Measurements from ENCODE around the gene CRYGC.
"Not testable (repeated sequence)": the region's sequence is repeated elsewhere in the genome, so short reads cannot be mapped to it uniquely, and the experiment has no call there.

Gene CRYGC

DNA sequence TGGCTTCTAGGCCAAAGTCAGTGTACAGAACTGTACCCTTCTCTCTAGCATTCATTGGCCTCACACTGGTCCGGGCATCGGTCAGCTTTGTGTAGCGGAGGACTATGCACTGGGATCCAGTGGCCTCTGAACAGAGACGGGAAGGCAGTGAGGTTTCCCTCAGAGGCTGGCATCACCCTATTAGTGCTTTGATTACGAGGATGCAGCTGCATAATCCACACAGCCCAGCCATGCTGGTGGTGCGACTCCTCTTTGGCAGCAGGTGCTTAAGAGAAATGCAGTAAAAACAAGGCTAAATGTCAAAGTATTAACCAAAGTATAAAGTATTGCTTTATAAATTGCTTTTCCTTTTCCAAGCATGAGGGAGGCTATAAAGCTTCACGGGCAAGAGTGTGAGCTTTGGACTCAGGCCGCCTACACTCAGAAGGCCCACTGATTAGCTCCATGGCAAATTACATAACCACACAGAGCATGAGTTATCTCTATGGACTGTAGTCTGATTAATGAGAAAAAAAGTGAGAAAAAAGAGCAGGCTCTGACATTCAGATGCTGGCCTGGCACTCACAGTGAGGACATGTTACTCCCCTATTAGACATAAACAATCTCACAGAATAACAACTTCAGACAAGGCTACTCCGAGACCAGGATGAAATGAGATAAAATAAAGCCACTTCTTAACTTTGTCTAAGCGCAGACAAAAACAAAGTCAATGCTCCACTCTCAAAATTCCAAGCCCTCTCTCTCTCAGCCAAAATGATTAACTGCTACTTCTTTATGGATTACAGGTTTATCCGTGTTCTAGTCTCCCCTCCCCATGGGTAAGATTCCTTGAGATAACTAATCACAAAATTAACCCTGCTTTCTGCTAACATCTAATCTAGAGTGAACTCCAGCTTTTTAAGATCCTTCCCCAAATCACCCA, 6.4 kb upstream of the CRYGC start:
- DNase-seq: no peak

GRCh38 chr2:208134928-208135586, 5.4 kb upstream of the CRYGC start:
- DNase-seq: peak; percentile 37

DNA sequence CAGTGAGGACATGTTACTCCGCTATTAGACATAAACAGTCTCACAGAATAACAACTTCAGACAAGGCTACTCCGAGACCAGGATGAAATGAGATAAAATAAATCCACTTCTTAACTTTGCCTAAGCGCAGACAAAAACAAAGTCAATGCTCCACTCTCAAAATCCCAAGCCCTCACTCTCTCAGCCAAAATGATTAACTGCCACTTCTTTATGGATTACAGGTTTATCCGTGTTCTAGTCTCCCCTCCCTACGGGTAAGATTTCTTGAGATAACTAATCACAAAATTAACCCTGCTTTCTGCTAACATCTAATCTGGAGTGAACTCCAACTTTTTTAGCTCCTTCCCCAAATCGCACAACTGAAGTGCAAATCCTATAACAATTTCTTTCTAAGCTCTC, 1.1 kb upstream of the CRYGC start:
- no peak for DNase-seq

GRCh38 chr2:208128136-208128535, 1.5 kb downstream of the CRYGC start:
- no peak for DNase-seq

DNA sequence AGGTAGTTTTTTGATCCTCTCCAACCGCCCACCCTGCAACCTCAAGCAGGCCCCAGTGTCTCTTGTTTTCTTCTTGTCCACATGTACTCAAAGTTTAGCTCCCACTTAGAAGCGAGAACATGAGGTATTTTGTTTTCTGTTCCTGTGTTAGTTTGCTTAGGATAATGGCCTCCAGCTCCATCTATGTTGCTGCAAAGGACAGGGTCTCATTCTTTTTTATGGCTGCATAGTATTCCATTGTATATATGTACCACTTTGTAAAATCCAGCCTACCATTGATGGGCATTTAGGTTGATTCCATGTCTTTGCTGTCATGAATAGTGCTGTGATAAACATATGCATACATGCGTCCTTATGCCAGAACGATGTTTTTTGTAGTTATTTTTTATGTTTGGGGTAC, 2.5 kb downstream of the CRYGC start:
- DNase-seq: no peak

DNA sequence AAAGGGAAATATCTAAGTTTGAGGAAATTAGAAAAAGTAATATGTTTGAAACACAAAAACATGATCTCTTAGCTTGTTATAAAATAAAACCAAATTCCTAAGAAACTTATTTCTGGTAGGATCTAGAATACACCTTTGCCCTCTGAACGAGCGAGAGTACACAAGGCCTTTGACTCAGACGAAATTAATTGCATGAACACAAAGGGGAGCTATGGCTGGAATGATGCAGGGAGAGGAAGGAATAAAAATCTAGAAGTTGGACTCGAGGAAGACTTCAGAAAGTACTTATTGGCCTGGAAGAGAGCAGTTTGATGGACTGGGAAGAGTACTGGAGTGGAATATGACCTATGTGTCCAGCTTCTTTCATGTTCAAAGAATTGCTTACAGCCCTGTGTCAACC, 4.4 kb downstream of the CRYGC start:
- no peak for DNase-seq

DNA sequence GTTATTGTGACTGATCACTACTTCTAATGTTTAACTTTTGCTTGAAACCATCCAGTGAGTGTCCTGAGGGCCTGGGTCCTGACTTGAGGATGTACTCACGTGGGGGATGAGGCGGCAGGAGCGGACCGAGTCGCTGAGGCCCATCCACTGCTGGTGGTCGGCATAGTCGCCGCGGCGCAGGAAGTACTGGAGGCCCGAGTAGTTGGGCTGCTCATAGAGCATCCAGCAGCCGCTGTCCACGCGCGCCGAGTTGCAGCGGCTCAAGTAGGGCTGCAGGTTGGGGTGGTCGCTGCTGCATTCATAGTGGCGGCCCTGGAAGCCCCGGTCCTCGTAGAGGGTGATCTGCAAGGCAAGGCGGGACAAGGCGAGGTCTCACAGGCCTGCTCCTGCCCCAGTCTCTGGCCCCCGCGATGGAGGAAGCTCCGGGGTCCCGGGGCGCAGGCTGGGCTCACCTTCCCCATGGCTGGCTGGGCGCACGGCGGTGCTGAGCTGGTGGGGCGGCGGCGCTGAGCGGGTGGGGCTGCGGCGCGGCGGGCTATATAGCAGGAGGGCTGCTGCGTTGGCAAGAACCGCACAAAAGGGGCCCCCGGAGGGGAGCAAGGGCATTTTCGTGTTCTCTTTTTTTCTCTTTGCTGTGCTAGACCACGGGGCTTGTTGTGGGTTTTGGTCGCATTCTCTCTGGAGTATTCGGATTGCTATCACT, 5.5 kb downstream of the CRYGC start, which contains the start of gene CRYGD:
TSS of gene CRYGD (minus strand) at position 512 of the 703 bp plus-strand sequence. CDS start at position 461, 51 bp downstream.
- peak; percentile 55 for DNase-seq

- no peak for DNase-seq
Measured at GRCh38 chr2:208122248-208122647, 7.4 kb downstream of the CRYGC start.

DNA sequence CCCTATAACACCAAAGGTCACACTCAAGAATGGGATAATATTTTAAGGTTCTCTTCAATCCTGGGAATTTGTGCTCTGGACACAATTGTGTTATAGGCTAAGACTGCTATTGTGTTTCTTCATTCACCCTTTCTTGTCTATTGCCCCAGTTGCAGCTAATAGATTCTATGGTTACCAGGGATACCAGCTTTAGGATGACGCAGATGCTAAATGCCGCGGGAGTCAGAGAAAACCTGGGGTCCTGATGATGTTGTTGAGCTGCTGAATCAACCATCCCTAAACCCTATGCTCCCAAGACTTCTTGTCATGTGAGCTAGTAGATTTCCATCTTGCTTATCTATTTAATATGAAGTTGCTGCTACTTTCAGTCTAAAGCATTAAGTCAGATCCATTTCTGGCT, 10.7 kb downstream of the CRYGC start:
- no peak for DNase-seq

GRCh38 chr2:208117390-208117789, 12.2 kb downstream of the CRYGC start:
- DNase-seq: not testable (repeated sequence)

DNA sequence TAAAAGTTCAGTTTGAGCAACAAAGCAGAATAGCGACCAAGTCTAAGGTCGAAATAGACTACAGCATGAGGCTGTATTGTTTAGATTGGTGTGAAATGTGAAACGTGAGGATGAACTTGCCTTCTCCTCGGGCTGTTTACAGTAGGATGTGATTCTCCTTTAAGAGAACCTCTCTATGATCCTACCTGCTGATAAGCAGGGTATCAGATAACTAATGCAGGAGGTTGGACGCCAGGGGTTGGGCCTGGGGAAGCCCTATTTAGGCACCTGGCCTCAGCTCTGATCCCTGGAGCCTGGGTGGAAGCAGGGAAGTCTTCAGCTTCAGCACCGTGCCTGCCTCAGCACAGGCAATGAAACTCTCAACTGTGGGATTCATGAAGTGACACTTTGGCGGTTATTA, 16.7 kb downstream of the CRYGC start:
- no peak for DNase-seq

DNA sequence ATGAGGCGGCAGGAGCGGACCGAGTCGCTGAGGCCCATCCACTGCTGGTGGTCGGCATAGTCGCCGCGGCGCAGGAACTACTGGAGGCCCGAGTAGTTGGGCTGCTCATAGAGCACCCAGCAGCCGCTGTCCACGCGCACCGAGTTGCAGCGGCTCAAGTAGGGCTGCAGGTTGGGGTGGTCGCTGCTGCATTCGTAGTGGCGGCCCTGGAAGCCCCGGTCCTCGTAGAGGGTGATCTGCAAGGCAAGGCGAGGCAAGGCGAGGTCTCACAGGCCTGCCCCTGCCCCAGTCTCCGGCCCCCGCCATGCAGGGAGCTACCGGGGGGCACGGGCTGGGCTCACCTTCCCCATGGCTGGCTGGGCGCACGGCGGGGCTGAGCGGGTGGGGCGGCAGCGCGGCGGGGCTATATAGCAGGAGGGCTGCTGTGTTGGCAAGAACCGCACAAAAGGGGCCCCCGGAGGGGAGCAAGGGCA, 17.3 kb downstream of the CRYGC start:
- not testable (repeated sequence) for DNase-seq

DNA sequence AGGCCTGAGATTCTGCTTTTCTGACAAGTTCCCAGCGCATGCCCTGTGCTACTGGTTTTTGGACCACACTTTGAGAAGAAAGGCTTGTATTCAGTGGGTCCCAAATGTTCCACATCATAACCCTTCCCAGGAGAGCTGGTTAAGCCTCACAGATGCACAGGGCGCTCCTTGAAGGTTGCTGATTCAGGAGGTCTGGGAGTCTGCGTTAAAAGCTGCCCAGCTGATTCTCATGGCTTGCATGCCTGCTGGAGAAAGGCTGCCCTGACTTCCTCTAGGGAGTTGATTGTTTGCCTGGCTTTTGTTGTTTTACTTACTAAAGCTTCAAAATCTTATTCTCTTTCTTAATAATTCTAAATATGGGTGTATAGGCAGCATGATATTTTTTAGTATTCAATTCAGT, 26.0 kb downstream of the CRYGC start:
- no peak for DNase-seq

DNA sequence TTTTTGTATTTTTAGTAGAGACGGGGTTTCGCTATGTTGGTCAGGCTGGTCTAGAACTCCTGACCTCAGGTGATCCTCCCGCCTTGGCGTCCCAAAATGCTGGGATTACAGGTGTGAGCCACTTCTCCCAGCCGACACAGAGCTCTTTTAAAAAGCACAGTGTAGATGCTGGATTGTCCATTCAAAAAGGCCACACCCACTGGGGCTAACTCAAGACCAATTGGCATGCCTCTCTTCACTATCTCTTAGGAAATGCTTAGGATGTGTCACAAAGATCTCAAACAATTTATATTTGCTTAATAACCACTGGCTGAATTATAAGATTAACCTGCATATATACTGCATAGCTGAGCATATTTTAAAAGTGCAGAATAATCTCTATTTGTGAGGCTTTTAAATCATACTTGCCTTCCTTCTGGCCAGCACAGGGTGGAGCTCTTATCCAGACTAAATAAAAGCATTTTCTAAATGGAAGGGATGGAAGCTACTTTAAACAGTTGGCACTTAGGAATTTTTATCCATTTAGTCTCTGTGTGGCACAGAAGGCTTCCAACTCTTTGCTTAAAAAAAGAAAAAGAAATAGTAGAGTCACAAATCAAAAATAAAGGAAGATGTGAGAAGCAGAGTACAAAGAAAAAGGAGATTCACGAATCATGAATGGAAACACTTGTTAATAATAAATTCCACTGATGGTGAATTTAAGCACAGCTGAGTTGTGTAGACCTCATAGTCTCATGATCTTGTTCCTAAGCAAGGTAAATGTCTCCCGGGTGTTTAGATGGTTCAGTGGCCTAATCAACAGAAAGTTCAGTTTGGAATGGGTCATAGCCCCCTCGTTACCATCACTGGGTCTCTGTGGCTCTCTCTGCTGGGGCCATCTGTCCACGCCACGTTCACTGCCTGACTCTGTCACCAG, 27.7 kb downstream of the CRYGC start:
- peak; percentile 56 for DNase-seq

GRCh38 chr2:208099682-208100470, 29.8 kb downstream of the CRYGC start:
- peak; percentile 62 for DNase-seq

DNA sequence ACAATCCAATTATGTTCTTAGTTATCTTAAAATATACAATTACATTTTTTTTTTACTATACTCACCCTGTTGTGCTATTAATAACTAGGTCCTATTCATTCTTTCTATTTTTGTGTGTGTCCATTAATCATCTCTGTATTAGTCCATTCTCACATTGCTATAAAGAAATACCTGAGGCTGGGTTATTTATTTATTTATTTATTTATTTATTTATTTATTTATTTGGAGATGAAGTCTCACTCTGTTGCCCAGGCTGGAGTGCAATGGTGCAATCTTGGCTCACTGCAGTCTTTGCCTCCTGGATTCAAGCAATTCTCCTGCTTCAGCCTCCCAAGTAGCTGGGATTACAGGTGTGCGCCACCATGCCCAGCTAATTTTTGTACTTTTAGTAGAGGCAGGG, 30.9 kb downstream of the CRYGC start:
- not testable (repeated sequence) for DNase-seq

- no peak for DNase-seq
Measured at GRCh38 chr2:208098267-208098666, 31.4 kb downstream of the CRYGC start.

- DNase-seq: no peak
Measured at GRCh38 chr2:208097801-208098200, 31.8 kb downstream of the CRYGC start.

- DNase-seq: no peak
Measured at GRCh38 chr2:208097313-208097712, 32.3 kb downstream of the CRYGC start.

DNA sequence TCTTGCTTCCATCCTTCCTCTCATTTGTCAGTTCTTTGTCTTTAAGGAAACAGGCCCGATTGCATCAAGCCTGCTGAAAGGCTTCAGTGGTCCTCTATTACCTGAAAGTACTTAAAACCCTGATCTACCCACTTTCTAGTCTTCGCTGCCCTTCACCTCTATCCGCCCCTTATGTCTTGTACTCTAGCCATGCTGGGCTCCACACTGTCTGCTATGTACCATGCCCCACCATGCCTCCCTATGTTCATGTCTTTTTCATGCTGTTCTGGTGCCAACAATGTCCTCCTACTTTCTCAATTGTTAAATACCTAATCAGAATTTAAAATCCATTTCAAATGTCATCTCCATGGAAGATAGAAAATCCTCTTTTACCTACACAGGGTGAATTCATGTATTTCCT, 33.5 kb downstream of the CRYGC start:
- no peak for DNase-seq

DNA sequence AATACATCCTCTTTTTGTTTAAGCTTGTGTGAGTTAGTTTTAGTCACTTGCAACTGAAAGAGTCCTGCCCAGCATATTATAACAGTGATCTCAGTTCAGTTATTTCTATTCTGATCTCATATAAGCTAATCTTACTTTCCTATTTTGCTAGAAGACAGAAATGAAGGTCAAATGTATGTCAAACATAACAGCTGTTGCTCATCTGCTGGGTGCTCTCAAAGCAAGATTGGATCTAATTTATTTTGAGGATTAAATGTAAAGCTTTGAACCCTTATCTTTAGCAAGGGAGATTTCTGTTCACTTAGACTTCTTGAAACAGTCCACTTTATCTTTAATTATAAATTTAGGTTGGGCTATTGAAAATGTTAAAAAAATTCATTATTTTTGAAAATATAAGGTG, 36.5 kb downstream of the CRYGC start:
- no peak for DNase-seq

Data from hematopoietic multipotent progenitor cell treated with erythropoietin and hydrocortisone succinate and interleukin-3 and kit ligand, for 6 days (in vitro differentiated cells).